Right lobe of liver (tissue), 6 donors: ENCODE data around the gene MORN2. TPM values are rescaled to one million over a fixed set of nuclear protein-coding genes. Genes with fewer than 3 reads are reported as not detected.
A peak's percentile ranks its signal among the peaks of the same experiment; 100 is the strongest.

Experiments
- ATAC-seq, 4 donors: fragments of 200-7000 bp; cut with Tn5 transposase; one replicate each; pipeline ENCODE4 v1.9.1; 2020; ENCODE audit warnings: mild to moderate bottlenecking in 4 of 4, moderate library complexity in 4 of 4
- DNase-seq, 3 donors: peaks; one replicate each; pipeline ENCODE4 v3.0.0-alpha.2; 2020
- H3K27ac ChIP-seq, 3 donors: fragments of 200-600 bp; one replicate each; pipeline ENCODE4 v1.8.0; 2022
- H3K27me3 ChIP-seq, 2 donors: fragments of 200-600 bp; one replicate each; pipeline ENCODE4 v1.8.0; 2022
- H3K36me3 ChIP-seq, 4 donors: fragments of 200-600 bp; sonication (generic) in 1 of 4; one replicate each; pipeline versions ENCODE4 v1.5.1 to v1.8.0; 2017 to 2022; ENCODE audit warnings: control low read depth in 1 of 4
- H3K4me1 ChIP-seq, 4 donors: fragments of 200-600 bp; sonication (generic) in 1 of 4; one replicate each; pipeline versions ENCODE4 v1.5.1 to v1.8.0; 2017 to 2022; ENCODE audit warnings: control low read depth in 1 of 4
- H3K4me3 ChIP-seq, 3 donors: fragments of 200-600 bp; one replicate each; pipeline ENCODE4 v1.8.0; 2022
- H3K9me3 ChIP-seq, 4 donors: fragments of 200-600 bp; sonication (generic) in 1 of 4; one replicate each; pipeline versions ENCODE4 v1.5.1 to v1.8.0; 2017 to 2022; ENCODE audit warnings: control low read depth in 1 of 4
- CTCF ChIP-seq, 4 donors: fragments of 200-600 bp in 3 of 4; fragments of 450-650 bp in 1 of 4; IDR thresholded peaks; one replicate each; pipeline versions ENCODE4 v1.5.1 to v1.8.0; 2016 to 2022; ENCODE audit warnings: antibody characterized with exemption in 4 of 4, mild to moderate bottlenecking in 2 of 4
- POLR2A ChIP-seq: fragments of 450-650 bp; IDR thresholded peaks from one replicate; pipeline ENCODE4 v1.6.1; 2017; ENCODE audit warnings: antibody characterized with exemption, mild to moderate bottlenecking
- WGBS: methylation state at CpG from one replicate; pipeline ENCODE4 v1.1.6; 2018; ENCODE audit warnings: low coverage, low lambda C conversion rate; ENCODE audit not compliant: insufficient coverage; ENCODE audit errors: missing lambda C conversion rate; 5-methylcytosine and 5-hydroxymethylcytosine counted together
- intact Hi-C, 2 donors: fragments of 100-400 bp; cut with DNase I; formaldehyde crosslinking; loops; one replicate each; pipeline versions ENCODE4 v1.11.2 to v1.14.1; 2022
- total RNA-seq, 6 experiments: library from RNA; depleted of rRNA in 2 of 6; stranded (reverse); fragments of >200 nt in 2 of 6; fragmentation: NEBNext Ultra II Directional in 3 of 6; extraction: Animal tissue kit (Norgen Biotek cat#: 25700) in 3 of 6; gene quantifications; one replicate each; pipeline versions ENCODE4 v1.1.0 to v1.2.4, GENCODE V29; 2016 to 2023
- donor health status: DM: no; HTN: yes; CAD: no.
- donor health status: DM: no; HTN: no; CAD: no.
- donor health status: DM: no; HTN: no; CAD: no.
- donor health status: DM: no; HTN: yes; CAD: no.
- donor health status: DM: no; HTN: yes; CAD: no.

Gene MORN2
- total RNA-seq, 6 experiments from 2014 or later = 4.1 to 8.1 (median 5.0) TPM

- Histone ChIP-seq H3K27ac (no peak overlapping the region), H3K4me3 (no peak overlapping the region), H3K36me3 (peaks cover 0 to 2% (median 0%) of the 10 kb centered on the region in 4 donors), H3K4me1 (no peaks in the 10 kb centered on the region), H3K27me3 (no peaks in the 10 kb centered on the region), H3K9me3 (no peaks in the 10 kb centered on the region)
- DNase-seq (no peak), ATAC-seq (peak in 2 of 4 donors; percentile 52 to 64)
- TF ChIP-seq CTCF (IDR thresholded peaks at IDR 0.05) (no peak), POLR2A (no peak)
- intact Hi-C loops = no loop called here
- 73% methylated on average over 6 of the region's 6 CpGs for WGBS
Observed at GRCh38 chr2:38830526-38831159, 45.1 kb upstream of the MORN2 start.

- TF ChIP-seq CTCF (IDR thresholded peaks at IDR 0.05) (peak; percentile 33 to 51 (median 38)), POLR2A (no peak)
- ATAC-seq = peak in 3 of 4 donors; percentile 19 to 45 (median 31)
- Histone ChIP-seq H3K27ac (no peak overlapping the region), H3K4me3 (no peak overlapping the region), H3K4me1 (no peaks in the 10 kb centered on the region), H3K27me3 (no peaks in the 10 kb centered on the region), H3K9me3 (no peaks in the 10 kb centered on the region), H3K36me3 (peaks cover 0 to 9% (median 1%) of the 10 kb centered on the region in 4 donors)
- no peak for DNase-seq
- 54% methylated on average over 1 of the region's 1 CpG for WGBS
- intact Hi-C loops = no loop called here
Observed at GRCh38 chr2:38835015-38835601, 40.7 kb upstream of the MORN2 start.

- intact Hi-C loops = no loop called here
- Histone ChIP-seq H3K4me1 (no peaks in the 10 kb centered on the region), H3K27me3 (no peaks in the 10 kb centered on the region), H3K4me3 (no peak overlapping the region), H3K9me3 (no peaks in the 10 kb centered on the region), H3K36me3 (peaks cover 0 to 9% (median 1%) of the 10 kb centered on the region in 4 donors), H3K27ac (no peak overlapping the region)
- WGBS = 42% methylated on average over 3 of the region's 3 CpGs
- ATAC-seq (peak; percentile 47 to 80 (median 62)), DNase-seq (no peak)
- TF ChIP-seq POLR2A = no peak
- no peak for TF ChIP-seq CTCF (IDR thresholded peaks at IDR 0.05)
Observed at GRCh38 chr2:38835990-38836389, 39.8 kb upstream of the MORN2 start.

GRCh38 chr2:38836791-38837190 is 39.0 kb upstream of the MORN2 start:
- Histone ChIP-seq H3K36me3 (peaks cover 0 to 9% (median 1%) of the 10 kb centered on the region in 4 donors), H3K27me3 (no peaks in the 10 kb centered on the region), H3K4me1 (no peaks in the 10 kb centered on the region), H3K9me3 (no peaks in the 10 kb centered on the region), H3K4me3 (no peak overlapping the region), H3K27ac (no peak overlapping the region)
- intact Hi-C loops = no loop called here
- WGBS = 83% methylated on average over 1 of the region's 2 CpGs
- DNase-seq (no peak), ATAC-seq (no peak)
- no peak for TF ChIP-seq POLR2A
- TF ChIP-seq CTCF (IDR thresholded peaks at IDR 0.05) = no peak
